Hepatocyte (in vitro differentiated cells): ENCODE measurements around the gene GOLGA2. TPM values are rescaled to one million over a fixed set of nuclear protein-coding genes. Genes with fewer than 3 reads are reported as not detected.
"Not testable (repeated sequence)": the region's sequence is repeated elsewhere in the genome, so short reads cannot be mapped to it uniquely, and the experiment has no call there.

Source experiments
- DNase-seq: peaks from one replicate; pipeline ENCODE4 v3.0.0-alpha.2; 2016; ENCODE audit warnings: low spot score
- H2AFZ ChIP-seq: fragments of 200-600 bp; sonication (generic); 2 replicates; pipeline ENCODE4 v1.6.0; 2016; ENCODE audit warnings: antibody characterized with exemption, mild to moderate bottlenecking
- H3K27ac ChIP-seq: fragments of 200-600 bp; sonication (generic); 2 replicates; pipeline ENCODE4 v1.5.1; 2016; ENCODE audit warnings: mild to moderate bottlenecking
- H3K27me3 ChIP-seq: fragments of 200-600 bp; sonication (generic); 2 replicates; pipeline ENCODE4 v1.6.1; 2016
- H3K36me3 ChIP-seq: fragments of 200-600 bp; sonication (generic); replicated peaks from 2 replicates; pipeline ENCODE4 v1.5.1; 2016; ENCODE audit warnings: low read depth; ENCODE audit not compliant: insufficient read depth
- H3K4me1 ChIP-seq: fragments of 200-600 bp; sonication (generic); 2 replicates; pipeline ENCODE4 v1.5.1; 2016; ENCODE audit warnings: mild to moderate bottlenecking, moderate library complexity; ENCODE audit not compliant: insufficient read depth
- H3K4me2 ChIP-seq: fragments of 200-600 bp; sonication (generic); 2 replicates; pipeline ENCODE4 v1.6.0; 2016
- H3K4me3 ChIP-seq: fragments of 200-600 bp; sonication (generic); 2 replicates; pipeline ENCODE4 v1.5.1; 2016; ENCODE audit warnings: mild to moderate bottlenecking
- H3K79me2 ChIP-seq: fragments of 200-600 bp; sonication (generic); 2 replicates; pipeline ENCODE4 v1.6.0; 2017; ENCODE audit warnings: mild to moderate bottlenecking
- H3K9me2 ChIP-seq: fragments of 200-600 bp; sonication (generic); replicated peaks from 2 replicates; pipeline ENCODE4 v1.6.0; 2017; ENCODE audit warnings: mild to moderate bottlenecking; ENCODE audit not compliant: insufficient read depth
- H3K9me3 ChIP-seq: fragments of 200-600 bp; sonication (generic); 2 replicates; pipeline ENCODE4 v1.5.1; 2016; ENCODE audit warnings: low read depth, mild to moderate bottlenecking
- H4K20me1 ChIP-seq: fragments of 200-600 bp; sonication (generic); 2 replicates; pipeline ENCODE4 v1.6.0; 2016; ENCODE audit warnings: mild to moderate bottlenecking; ENCODE audit not compliant: insufficient read depth, poor library complexity, severe bottlenecking
- EZH2 ChIP-seq: fragments of 200-600 bp; sonication (generic); IDR thresholded peaks from 2 replicates; pipeline ENCODE4 v1.6.1; 2016; ENCODE audit warnings: antibody characterized with exemption, mild to moderate bottlenecking, borderline replicate concordance
- EZH2phosphoT487 ChIP-seq: fragments of 200-600 bp; sonication (generic); IDR thresholded peaks from one replicate; pipeline ENCODE4 v1.6.1; 2018; ENCODE audit warnings: antibody characterized with exemption, mild to moderate bottlenecking, low read depth, moderate library complexity; ENCODE audit not compliant: unreplicated experiment, severe bottlenecking
- WGBS: methylation state at CpG from one replicate; pipeline ENCODE4 v1.1.6; 2016; ENCODE audit warnings: low lambda C conversion rate; ENCODE audit errors: missing lambda C conversion rate; 5-methylcytosine and 5-hydroxymethylcytosine counted together
- polyA plus RNA-seq: library from polyadenylated mRNA; unstranded; fragments of >200 nt; fragmentation: Nextera tagmentation; extraction: Ambion mirVana; gene quantifications from 2 replicates; pipeline ENCODE4 v1.2.1, GENCODE V29; 2016
- total RNA-seq: library from RNA; depleted of rRNA; stranded (reverse); fragments of >200 nt; gene quantifications from 2 replicates; pipeline ENCODE4 v1.2.3, GENCODE V29; 2014
- TF ChIP-seq, protein P1 (sequence below): fragments of 200-600 bp; sonication (generic); IDR thresholded peaks from 2 replicates; pipeline ENCODE4 v1.5.1; 2016; ENCODE audit warnings: antibody characterized with exemption, mild to moderate bottlenecking; ENCODE audit not compliant: poor library complexity

GOLGA2 gene
- total and polyA plus RNA-seq, 2 experiments from 2014 or later: 37.6 to 79.9 TPM

DNA sequence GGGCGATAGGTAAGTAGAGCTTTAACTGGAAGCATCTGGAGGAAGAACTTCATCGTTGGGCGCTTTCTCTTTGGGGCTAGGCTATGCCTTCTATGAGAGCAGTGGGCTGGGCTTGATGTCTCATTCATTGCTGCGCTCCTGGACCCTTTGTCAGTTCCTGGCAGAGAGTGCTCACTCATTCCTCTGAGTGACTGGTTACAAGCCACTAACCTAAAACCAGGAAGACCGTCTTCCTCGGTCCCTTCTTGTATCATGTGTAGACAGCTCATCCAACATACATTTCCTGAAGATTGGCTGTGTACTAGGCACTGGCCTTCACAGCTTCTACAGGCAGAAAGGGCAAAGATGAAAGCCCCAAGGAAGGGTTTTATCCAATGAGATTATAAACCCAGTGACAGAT lies 6.7 kb upstream of the GOLGA2 start:
- Histone ChIP-seq H3K27me3 (no peaks in the 10 kb centered on the region), H3K27ac (no peak overlapping the region), H3K4me2 (no peak overlapping the region), H2AFZ (no peak overlapping the region), H3K9me3 (no peaks in the 10 kb centered on the region), H3K36me3 (no peaks in the 10 kb centered on the region), H3K4me3 (no peak overlapping the region), H4K20me1 (no peaks in the 10 kb centered on the region), H3K79me2 (peaks cover 9% of the 10 kb centered on the region), H3K9me2 (no peaks in the 10 kb centered on the region), H3K4me1 (no peaks in the 10 kb centered on the region)
- WGBS: 93% methylated on average over 6 of the region's 6 CpGs
- DNase-seq: no peak
- TF ChIP-seq, protein P1, sequence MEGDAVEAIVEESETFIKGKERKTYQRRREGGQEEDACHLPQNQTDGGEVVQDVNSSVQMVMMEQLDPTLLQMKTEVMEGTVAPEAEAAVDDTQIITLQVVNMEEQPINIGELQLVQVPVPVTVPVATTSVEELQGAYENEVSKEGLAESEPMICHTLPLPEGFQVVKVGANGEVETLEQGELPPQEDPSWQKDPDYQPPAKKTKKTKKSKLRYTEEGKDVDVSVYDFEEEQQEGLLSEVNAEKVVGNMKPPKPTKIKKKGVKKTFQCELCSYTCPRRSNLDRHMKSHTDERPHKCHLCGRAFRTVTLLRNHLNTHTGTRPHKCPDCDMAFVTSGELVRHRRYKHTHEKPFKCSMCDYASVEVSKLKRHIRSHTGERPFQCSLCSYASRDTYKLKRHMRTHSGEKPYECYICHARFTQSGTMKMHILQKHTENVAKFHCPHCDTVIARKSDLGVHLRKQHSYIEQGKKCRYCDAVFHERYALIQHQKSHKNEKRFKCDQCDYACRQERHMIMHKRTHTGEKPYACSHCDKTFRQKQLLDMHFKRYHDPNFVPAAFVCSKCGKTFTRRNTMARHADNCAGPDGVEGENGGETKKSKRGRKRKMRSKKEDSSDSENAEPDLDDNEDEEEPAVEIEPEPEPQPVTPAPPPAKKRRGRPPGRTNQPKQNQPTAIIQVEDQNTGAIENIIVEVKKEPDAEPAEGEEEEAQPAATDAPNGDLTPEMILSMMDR: no peak
- TF ChIP-seq EZH2 (no peak), EZH2phosphoT487 (no peak)

DNA sequence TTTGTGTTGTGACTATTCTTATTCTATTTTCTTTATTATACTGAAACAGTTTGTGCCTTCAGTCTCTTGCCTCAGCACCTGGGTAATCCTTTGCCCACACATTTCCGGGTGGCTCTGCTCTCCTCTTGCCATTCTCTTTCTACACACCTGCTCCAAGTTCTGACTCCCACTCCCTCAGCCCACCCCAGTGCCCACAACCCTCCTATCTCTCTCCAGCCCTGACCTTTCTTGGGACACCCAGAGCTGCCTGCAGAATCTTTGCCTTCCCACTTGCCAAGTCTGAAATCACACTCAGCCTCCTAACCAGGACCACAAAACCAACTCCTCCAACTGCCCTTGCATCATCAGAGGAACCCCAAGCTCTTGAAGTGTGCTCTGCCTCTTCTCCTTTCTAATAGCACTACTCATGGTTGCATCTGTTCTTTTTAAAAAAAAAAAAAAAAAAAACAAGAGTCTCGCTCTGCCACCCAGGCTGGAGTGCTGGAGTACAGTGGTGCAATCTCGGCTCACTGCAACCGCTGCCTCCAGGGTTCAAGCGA lies 4.3 kb upstream of the GOLGA2 start:
- Histone ChIP-seq H3K36me3 (no peaks in the 10 kb centered on the region), H2AFZ (no peak overlapping the region), H3K4me2 (no peak overlapping the region), H3K9me3 (no peaks in the 10 kb centered on the region), H3K4me3 (no peak overlapping the region), H3K27me3 (no peaks in the 10 kb centered on the region), H3K27ac (no peak overlapping the region), H3K9me2 (no peaks in the 10 kb centered on the region), H3K79me2 (peaks cover 21% of the 10 kb centered on the region), H3K4me1 (peaks cover 7% of the 10 kb centered on the region), H4K20me1 (no peaks in the 10 kb centered on the region)
- 97% methylated on average over 5 of the region's 5 CpGs for WGBS
- no peak for DNase-seq
- TF ChIP-seq, protein P1: no peak
- no peak for TF ChIP-seq EZH2phosphoT487
- TF ChIP-seq EZH2: no peak

- 62% methylated on average over 22 of the region's 22 CpGs for WGBS
- not testable (repeated sequence) for H4K20me1 ChIP-seq, H3K4me3 ChIP-seq, DNase-seq, H3K27ac ChIP-seq, H3K9me3 ChIP-seq, H3K4me2 ChIP-seq, H2AFZ ChIP-seq, H3K36me3 ChIP-seq, H3K9me2 ChIP-seq, H3K27me3 ChIP-seq
- Histone ChIP-seq H3K79me2 (peaks cover 28% of the 10 kb centered on the region), H3K4me1 (peaks cover 12% of the 10 kb centered on the region)
Observed at GRCh38 chr9:128279088-128280073, 3.6 kb upstream of the GOLGA2 start.

- DNase-seq: peak; percentile 67
- H3K4me2 ChIP-seq: peak overlapping the region; percentile 74
- H2AFZ ChIP-seq: peak overlapping the region; percentile 43
- no peaks in the 10 kb centered on the region for H3K27me3 ChIP-seq
- TF ChIP-seq EZH2: no peak
- TF ChIP-seq EZH2phosphoT487: no peak
- H3K9me2 ChIP-seq: no peaks in the 10 kb centered on the region
- peak overlapping the region; percentile 67 for H3K27ac ChIP-seq
- H3K36me3 ChIP-seq: no peaks in the 10 kb centered on the region
- peaks cover 54% of the 10 kb centered on the region for H3K79me2 ChIP-seq
- peak overlapping the region; percentile 38 for H3K4me3 ChIP-seq
- H3K4me1 ChIP-seq: peaks cover 18% of the 10 kb centered on the region
- H4K20me1 ChIP-seq: peaks cover 6% of the 10 kb centered on the region
- WGBS: 15% methylated on average over 21 of the region's 23 CpGs
- no peaks in the 10 kb centered on the region for H3K9me3 ChIP-seq
Observed at GRCh38 chr9:128276574-128277270, 915 bp upstream of the GOLGA2 start.
